Measurements from ENCODE around the gene TBC1D5.
"Not testable (repeated sequence)": the region's sequence is repeated elsewhere in the genome, so short reads cannot be mapped to it uniquely, and the experiment has no call there.

Gene TBC1D5

GRCh38 chr3:17546500-17547255 is 195.8 kb downstream of the TBC1D5 start:
- no peak for DNase-seq (ENCODE audit: low read depth)

GRCh38 chr3:17544632-17545031 is 197.8 kb downstream of the TBC1D5 start:
- no peak for DNase-seq (ENCODE audit: low read depth)

GRCh38 chr3:17542591-17542990 is 199.8 kb downstream of the TBC1D5 start:
- DNase-seq (ENCODE audit: low read depth): no peak

- DNase-seq (ENCODE audit: low read depth): no peak
Observed at GRCh38 chr3:17539436-17539835, 203.0 kb downstream of the TBC1D5 start.

GRCh38 chr3:17535274-17535673 is 207.2 kb downstream of the TBC1D5 start:
- DNase-seq (ENCODE audit: low read depth): no peak

- not testable (repeated sequence) for DNase-seq (ENCODE audit: low read depth)
Observed at GRCh38 chr3:17532446-17532845, 210.0 kb downstream of the TBC1D5 start.

- no peak for DNase-seq (ENCODE audit: low read depth)
Observed at GRCh38 chr3:17529677-17530076, 212.8 kb downstream of the TBC1D5 start.

- DNase-seq (ENCODE audit: low read depth): no peak
Observed at GRCh38 chr3:17518189-17519059, 224.0 kb downstream of the TBC1D5 start.

GRCh38 chr3:17515445-17516234 is 226.8 kb downstream of the TBC1D5 start:
- DNase-seq (ENCODE audit: low read depth): no peak

GRCh38 chr3:17514597-17514996 is 227.8 kb downstream of the TBC1D5 start:
- no peak for DNase-seq (ENCODE audit: low read depth)

- no peak for DNase-seq (ENCODE audit: low read depth)
Observed at GRCh38 chr3:17510265-17510664, 232.2 kb downstream of the TBC1D5 start.

- no peak for DNase-seq (ENCODE audit: low read depth)
Observed at GRCh38 chr3:17508180-17508752, 234.2 kb downstream of the TBC1D5 start.

- DNase-seq (ENCODE audit: low read depth): no peak
Observed at GRCh38 chr3:17507480-17507879, 235.0 kb downstream of the TBC1D5 start.

GRCh38 chr3:17505856-17506255 is 236.6 kb downstream of the TBC1D5 start:
- DNase-seq (ENCODE audit: low read depth): no peak

GRCh38 chr3:17501745-17502144 is 240.7 kb downstream of the TBC1D5 start:
- DNase-seq (ENCODE audit: low read depth): no peak

GRCh38 chr3:17500618-17501017 is 241.8 kb downstream of the TBC1D5 start:
- DNase-seq (ENCODE audit: low read depth): no peak

GRCh38 chr3:17494117-17494809 is 248.2 kb downstream of the TBC1D5 start:
- no peak for DNase-seq (ENCODE audit: low read depth)

- no peak for DNase-seq (ENCODE audit: low read depth)
Observed at GRCh38 chr3:17491601-17492000, 250.8 kb downstream of the TBC1D5 start.

- not testable (repeated sequence) for DNase-seq (ENCODE audit: low read depth)
Observed at GRCh38 chr3:17491190-17491589, 251.2 kb downstream of the TBC1D5 start.

- DNase-seq (ENCODE audit: low read depth): no peak
Observed at GRCh38 chr3:17489139-17489538, 253.3 kb downstream of the TBC1D5 start.

GRCh38 chr3:17481116-17481515 is 261.3 kb downstream of the TBC1D5 start:
- DNase-seq (ENCODE audit: low read depth): no peak
